HG02759 (cell line): ENCODE data around the gene PCED1B.

Experiments
- ATAC-seq: cut with Tn5 transposase; IDR thresholded peaks from one replicate; pipeline ENCODE4 v1.9.1; 2021; ENCODE audit warnings: mild to moderate bottlenecking, moderate library complexity; ENCODE audit not compliant: unreplicated experiment

Gene PCED1B

GRCh38 chr12:47067771-47068431, 11.5 kb upstream of the PCED1B start:
- no peak for ATAC-seq

DNA sequence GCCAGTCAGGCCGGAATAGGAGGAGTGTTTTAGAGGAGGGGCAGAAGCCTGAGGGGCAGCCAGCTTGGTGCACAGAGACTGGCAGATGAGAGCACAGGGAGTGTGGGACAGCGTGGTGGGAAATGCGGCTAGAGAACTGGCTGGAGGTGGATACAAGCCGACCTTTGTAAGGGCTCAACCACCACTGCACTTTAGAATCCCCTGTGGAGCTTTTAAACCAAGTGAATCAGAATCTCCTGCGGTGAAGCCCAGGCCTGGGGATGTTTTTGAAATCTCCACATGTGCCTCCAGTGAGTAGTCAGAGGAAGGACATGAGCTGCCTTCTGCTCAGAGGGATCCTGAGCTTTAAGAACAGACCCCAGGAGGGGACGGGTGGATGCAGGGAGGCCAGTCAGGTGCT, 10.9 kb upstream of the PCED1B start:
- ATAC-seq, result no peak

- ATAC-seq, result no peak
These were observed 9.1 kb upstream of the PCED1B start for GRCh38 chr12:47070310-47070709.

GRCh38 chr12:47071241-47071852, 8.1 kb upstream of the PCED1B start:
- ATAC-seq, result no peak

- ATAC-seq, result no peak
These were observed 5.5 kb upstream of the PCED1B start for GRCh38 chr12:47073951-47074350.

DNA sequence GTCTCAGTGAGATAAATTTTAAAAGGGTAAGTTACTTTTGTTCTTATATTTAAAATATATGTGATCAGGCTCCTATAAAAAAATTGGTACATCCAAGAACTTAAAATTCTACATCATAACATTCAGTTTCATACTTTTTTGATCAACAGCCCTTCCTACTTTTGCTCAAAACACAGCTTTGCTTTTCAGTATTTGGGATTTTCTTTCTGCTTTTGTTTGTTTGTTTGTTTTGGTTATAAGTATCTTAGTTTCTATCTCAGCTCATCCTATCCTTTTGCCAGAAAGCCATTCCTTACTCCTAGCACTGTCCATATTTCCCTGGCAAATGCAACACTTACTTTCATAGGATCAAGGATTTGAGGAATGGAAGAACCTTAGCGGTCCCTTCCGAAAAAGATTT, 4.7 kb upstream of the PCED1B start:
- ATAC-seq, result no peak

DNA sequence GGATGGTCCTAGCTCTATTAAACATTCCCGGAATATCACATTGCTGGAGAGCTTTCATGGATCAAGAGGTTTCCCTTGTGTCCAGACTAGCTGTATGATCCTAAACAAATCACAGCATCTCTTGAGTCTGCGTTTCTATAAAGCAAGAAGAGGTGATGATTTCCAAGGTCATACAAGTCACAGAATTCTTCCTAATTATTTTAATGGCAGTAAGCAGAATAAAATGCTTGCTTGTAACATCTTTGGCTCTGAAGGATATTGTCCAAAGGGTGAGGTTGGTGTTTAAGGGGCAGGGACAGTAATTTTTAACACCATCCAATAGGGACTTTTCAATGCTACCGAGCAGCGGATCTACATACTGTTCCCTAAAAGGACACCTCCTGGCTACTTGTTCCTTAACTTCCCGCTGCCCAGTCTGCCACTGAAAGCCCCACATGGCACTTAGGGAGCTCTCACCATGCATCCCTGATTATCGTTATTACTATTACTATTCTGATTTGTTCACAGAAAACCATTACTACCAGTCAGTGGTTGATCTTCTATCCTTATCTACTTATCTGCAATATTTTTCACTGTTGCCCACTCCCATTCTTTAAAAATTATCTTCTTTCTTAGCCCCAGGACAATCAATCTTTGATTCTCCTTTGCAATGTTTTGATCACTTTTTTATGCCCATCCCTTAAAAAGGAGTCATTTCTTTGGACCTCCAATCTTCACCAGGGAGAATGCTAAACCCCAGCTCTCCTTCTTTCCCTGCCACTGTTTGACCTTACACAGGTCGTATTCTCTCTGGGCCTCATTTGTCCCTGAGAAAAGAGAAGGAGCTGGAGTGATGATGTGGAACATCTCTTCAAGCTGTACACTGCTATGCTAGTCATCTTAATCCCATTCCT, 4.0 kb upstream of the PCED1B start:
- no peak for ATAC-seq

DNA sequence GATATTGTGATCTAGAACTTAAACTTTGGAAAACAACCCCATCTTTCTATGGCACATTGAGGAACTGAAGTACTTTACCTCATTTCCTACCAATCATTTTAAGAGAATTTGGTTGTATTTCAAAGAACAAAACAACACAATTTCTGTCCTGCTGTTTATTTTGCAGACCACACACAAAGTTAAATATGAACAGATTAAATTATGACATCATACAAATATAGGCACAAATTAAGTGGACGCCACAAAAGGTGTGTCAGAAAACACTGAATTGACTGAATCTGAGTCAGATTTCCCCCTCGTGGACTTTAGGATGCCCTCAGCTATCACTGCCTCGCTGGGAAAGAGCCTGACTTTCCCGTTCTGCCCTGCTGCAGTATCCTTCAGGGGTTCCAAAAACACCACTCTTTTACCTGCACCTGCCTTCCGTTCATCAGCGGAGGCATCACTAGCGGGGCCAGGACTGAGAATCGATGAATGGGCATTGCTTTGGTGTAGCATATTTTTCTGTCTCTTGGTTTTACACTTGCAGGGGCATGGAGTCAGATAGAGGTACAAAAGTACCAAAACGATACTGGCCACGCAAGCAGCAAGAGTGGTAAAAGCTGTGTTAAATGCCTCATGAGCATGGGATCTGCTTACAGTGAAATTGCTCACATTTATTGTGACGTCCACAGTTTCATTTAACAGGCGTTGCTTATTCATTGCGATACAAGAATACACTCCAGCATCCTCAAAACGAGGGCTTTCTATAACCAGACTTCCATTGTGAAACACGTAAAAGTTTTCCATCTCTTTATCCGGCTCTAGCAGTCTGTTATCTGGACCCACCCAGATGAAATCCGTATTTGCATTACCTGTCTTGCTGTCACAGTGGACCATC, 2.0 kb upstream of the PCED1B start:
- ATAC-seq, result no peak

DNA sequence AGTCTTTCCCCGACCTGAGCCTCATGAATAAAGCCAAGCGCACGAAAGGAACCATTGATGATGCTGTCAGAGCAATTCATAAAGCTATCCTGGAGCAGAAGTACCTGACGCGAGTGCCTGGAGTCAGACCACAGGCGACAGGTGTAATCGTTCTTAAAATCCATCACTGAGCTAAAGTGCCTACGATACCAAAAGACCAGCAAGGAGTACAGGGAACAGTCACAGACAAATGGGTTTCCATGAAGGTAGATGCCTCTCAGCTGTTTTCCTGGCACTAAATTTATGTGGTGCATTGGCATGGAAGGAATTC, 1.4 kb upstream of the PCED1B start:
- ATAC-seq, result no peak

GRCh38 chr12:47078733-47079467, 521 bp upstream of the PCED1B start:
- no peak for ATAC-seq

GRCh38 chr12:47079981-47080724, 732 bp downstream of the PCED1B start:
- ATAC-seq, result peak; percentile 25

- ATAC-seq, result no peak
These were observed 1.5 kb downstream of the PCED1B start for GRCh38 chr12:47080725-47081502.

GRCh38 chr12:47082283-47082682, 2.9 kb downstream of the PCED1B start:
- ATAC-seq, result no peak

DNA sequence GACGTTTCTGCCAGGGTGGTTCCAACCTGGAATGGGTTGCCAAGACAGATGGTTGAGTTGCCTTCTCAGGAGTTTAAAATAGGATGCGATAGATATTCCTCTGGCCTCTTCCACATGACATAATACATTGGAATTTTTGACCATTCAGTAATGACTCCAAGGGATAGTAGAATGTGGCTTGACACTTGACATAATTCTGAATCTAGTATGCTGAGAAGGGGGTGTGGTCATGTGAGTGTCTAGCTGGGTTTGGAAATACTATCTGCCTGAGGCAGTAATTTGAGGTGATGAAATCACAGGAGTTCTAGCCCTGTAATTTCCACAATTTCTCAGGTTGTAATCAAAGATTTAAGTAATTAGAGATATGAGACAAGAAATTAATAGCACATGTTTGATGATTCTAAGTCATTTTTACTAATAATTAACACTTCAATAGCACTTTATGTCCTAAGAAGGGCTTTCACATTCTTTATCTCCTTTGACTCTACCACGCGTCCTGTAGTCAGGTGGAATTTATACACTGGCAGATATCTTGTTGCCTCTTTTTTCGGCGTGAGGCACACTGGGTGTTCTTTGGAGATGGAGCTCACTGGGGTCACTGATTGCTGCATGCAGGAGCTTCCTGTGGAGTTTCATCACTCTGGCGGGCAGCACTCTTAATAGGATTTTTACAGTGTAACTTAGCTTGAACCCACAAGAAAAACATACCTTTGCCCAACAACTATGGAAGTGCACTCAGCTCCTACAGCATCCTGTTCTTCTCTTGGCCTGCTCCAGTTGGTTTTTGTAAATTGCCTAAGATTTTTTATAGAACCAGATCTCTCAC, 3.6 kb downstream of the PCED1B start:
- no peak for ATAC-seq

DNA sequence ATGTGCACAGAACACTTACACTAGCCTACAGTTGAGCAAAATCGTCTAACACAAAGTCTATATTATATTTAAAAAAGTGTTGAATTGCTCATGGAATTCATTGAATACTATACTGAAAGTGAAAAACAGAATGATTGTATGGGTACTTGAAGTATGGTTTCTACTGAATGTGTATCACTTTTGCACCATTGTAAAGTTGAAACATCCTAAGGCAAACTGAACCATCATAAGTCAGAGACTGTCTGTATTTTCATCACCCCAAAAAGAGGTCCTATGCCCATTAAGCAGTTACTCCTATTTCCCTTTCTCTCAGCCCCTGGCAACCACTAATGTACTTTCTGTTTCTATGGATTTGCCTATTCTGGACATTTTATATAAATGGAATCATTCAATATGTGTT, 4.8 kb downstream of the PCED1B start:
- ATAC-seq, result no peak

GRCh38 chr12:47085815-47086252, 6.4 kb downstream of the PCED1B start:
- ATAC-seq, result no peak

GRCh38 chr12:47087088-47087688, 7.8 kb downstream of the PCED1B start:
- ATAC-seq, result no peak
